Neural crest cell (in vitro differentiated cells): ENCODE data around the gene HTRA2. TPM values are rescaled to one million over a fixed set of nuclear protein-coding genes. Genes with fewer than 3 reads are reported as not detected.
A peak's percentile ranks its signal among the peaks of the same experiment; 100 is the strongest.

Experiments
- DNase-seq: peaks from one replicate; pipeline ENCODE4 v3.0.0; 2021; ENCODE audit warnings: low read depth, mixed read lengths, low spot score
- H3K27ac Mint-ChIP-seq: one replicate; pipeline ENCODE4 v1.8.0; 2021; ENCODE audit warnings: mild to moderate bottlenecking, mixed read lengths; ENCODE audit not compliant: unreplicated experiment
- H3K27me3 Mint-ChIP-seq: 2 replicates; pipeline ENCODE4 v1.8.0; 2021; ENCODE audit warnings: low read depth, mild to moderate bottlenecking, mixed read lengths
- H3K36me3 Mint-ChIP-seq: 2 replicates; pipeline ENCODE4 v1.8.0; 2021; ENCODE audit warnings: low read depth, mild to moderate bottlenecking, mixed read lengths
- H3K4me1 Mint-ChIP-seq: 2 replicates; pipeline ENCODE4 v1.8.0; 2021; ENCODE audit warnings: mixed read lengths
- H3K4me3 Mint-ChIP-seq: one replicate; pipeline ENCODE4 v1.8.0; 2021; ENCODE audit warnings: mild to moderate bottlenecking, mixed read lengths
- H3K9me3 Mint-ChIP-seq: 2 replicates; pipeline ENCODE4 v1.8.0; 2021; ENCODE audit warnings: mixed read lengths
- total RNA-seq: library from RNA; stranded (reverse); gene quantifications from 2 replicates; pipeline ENCODE4 v1.2.1, GENCODE V29; 2021
- TF ChIP-seq, protein P1 (sequence below): fragments of 200-600 bp; sonication (generic); conservative IDR thresholded peaks from 2 replicates; pipeline ENCODE4 v1.5.0; 2021; ENCODE audit warnings: antibody characterized with exemption, mild to moderate bottlenecking

Gene HTRA2
- total RNA-seq, 1 donor from 2014 or later = 44.7 TPM

DNA sequence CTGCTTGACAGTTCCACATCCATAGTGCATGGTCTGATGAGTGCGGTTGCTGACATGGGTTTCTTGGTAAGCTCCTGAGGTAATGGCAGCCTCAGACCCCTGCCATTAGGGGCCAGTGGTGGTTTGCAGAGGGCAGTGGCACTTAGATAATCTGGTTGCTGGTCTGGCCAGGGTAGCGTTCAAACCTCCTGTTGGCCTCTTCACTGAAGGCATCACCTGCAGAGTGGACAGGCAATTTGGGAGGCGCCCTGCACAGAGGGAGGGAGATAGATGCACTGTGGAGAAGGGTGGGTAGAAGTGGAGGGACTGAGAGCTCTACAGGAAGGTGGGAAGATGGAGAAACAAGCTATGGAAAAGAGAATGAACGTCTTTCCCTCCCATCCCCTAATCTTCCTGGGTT lies 3.7 kb downstream of the HTRA2 start:
- Mint-ChIP-seq H3K27me3 (no peaks in the 10 kb centered on the region), H3K27ac (peak overlapping the region; percentile 57), H3K9me3 (no peaks in the 10 kb centered on the region), H3K36me3 (peaks cover 3% of the 10 kb centered on the region), H3K4me3 (peak overlapping the region; percentile 70), H3K4me1 (peaks cover 32% of the 10 kb centered on the region)
- DNase-seq = no peak
- TF ChIP-seq, protein P1, sequence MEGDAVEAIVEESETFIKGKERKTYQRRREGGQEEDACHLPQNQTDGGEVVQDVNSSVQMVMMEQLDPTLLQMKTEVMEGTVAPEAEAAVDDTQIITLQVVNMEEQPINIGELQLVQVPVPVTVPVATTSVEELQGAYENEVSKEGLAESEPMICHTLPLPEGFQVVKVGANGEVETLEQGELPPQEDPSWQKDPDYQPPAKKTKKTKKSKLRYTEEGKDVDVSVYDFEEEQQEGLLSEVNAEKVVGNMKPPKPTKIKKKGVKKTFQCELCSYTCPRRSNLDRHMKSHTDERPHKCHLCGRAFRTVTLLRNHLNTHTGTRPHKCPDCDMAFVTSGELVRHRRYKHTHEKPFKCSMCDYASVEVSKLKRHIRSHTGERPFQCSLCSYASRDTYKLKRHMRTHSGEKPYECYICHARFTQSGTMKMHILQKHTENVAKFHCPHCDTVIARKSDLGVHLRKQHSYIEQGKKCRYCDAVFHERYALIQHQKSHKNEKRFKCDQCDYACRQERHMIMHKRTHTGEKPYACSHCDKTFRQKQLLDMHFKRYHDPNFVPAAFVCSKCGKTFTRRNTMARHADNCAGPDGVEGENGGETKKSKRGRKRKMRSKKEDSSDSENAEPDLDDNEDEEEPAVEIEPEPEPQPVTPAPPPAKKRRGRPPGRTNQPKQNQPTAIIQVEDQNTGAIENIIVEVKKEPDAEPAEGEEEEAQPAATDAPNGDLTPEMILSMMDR = no peak

DNA sequence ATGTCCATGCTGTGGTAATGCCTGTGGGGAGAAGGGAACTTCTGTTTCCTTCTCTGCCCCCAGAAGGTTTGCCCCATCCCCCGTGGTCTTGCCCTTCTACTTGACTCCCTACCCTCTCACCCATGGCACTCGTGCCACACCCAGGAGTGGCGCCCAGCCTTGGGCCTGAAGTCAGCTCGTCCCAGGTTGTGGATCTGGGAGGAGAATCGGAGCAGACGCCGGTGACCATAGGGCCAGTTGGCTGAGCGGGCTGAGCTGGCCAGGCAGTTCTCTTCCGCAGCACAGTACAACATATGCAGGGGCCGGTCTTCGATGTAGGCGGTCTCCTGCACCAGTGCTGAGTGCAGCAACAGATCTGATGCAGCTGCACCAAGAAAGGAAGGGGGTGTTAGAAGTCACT lies 4.7 kb downstream of the HTRA2 start:
- H3K9me3 Mint-ChIP-seq = no peaks in the 10 kb centered on the region
- no peak for DNase-seq
- peaks cover 3% of the 10 kb centered on the region for H3K36me3 Mint-ChIP-seq
- TF ChIP-seq, protein P1 = no peak
- H3K27ac Mint-ChIP-seq = no peak overlapping the region
- no peak overlapping the region for H3K4me3 Mint-ChIP-seq
- H3K4me1 Mint-ChIP-seq = peaks cover 25% of the 10 kb centered on the region
- H3K27me3 Mint-ChIP-seq = no peaks in the 10 kb centered on the region

DNA sequence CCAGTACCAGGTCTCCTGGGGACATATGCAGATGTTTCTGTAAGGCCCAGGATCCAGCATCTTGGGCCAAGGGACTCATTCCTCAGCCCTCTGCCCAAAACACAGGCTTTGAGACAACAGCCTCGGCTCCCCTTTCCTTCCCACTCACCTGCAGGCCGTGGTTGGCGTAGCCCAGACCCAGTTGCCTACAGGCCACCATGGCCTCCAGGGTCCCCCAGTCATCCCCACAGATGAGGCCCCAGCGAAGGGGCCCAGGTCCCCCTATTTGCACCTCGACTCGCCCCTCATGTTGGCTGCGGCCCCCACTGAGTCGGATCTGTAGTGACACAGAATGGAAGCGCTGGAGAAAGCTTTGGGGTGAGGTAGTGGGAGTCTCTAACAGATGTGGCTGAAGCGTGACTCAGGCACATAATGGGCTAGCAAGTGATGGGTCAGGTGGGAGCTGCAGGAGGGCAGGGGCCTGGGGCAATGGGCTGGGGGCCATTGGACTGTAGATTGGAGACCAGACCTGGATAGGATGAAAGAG lies 5.8 kb downstream of the HTRA2 start:
- no peak overlapping the region for H3K27ac Mint-ChIP-seq
- H3K27me3 Mint-ChIP-seq = no peaks in the 10 kb centered on the region
- no peaks in the 10 kb centered on the region for H3K9me3 Mint-ChIP-seq
- H3K4me3 Mint-ChIP-seq = no peak overlapping the region
- TF ChIP-seq, protein P1 = no peak
- H3K4me1 Mint-ChIP-seq = peaks cover 24% of the 10 kb centered on the region
- peaks cover 3% of the 10 kb centered on the region for H3K36me3 Mint-ChIP-seq
- no peak for DNase-seq

DNA sequence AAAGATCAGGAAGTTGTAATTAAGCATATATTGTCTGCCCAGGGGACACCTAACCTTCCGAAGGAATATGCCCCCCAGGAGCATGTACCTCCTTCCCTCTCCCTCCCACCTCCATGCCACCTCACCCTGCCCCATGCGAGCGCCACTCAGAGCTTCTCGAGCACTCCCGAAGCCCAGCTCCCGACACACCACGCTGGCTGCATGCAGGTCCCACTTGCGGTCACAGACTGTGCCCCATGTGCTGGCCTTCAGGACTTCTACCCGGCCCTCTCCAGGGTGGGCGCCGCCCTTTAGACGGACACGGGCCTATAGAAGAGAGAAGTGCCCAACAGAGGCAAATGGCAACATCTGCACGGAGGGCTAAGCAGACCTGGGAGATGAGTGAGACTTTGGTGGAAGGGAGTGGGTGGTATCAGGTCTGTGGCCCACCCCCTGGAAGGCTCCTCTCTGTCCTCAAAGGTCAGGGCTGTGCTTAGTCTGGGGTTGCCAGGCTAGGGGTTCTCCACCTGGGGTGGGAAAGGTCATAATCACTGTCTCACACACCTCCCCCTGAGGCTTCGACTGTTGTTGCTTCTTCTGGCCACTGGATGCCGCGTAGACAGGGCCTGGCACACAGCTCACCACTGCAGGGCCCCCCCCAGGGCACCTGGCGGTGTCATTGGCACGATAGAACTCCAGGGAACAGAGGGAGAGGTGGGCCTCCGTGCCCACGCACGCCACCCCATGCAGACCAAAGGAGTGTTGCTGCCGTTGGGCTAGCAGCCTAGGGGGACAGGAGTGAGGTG lies 6.6 kb downstream of the HTRA2 start:
- H3K27me3 Mint-ChIP-seq = no peaks in the 10 kb centered on the region
- no peak for DNase-seq

DNA sequence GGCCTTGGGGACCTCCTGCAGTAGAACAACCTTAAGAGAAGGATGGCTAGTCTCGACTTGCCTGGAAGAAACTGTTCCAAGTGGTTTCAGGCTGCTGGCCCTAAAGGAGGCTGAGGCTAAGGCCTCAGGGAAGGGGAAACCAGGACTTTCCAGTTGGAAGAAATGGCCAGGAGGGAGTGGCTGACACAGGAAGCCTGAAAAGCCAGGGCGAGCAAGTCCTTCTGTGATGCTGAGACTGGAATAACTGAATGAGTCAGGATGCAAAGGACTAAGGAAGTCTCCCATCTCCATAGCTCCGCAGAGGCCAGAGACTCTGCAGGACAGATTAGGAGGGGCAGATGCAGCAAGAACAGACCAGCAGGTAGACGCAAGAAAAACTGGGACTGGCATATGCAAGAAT lies 7.4 kb downstream of the HTRA2 start:
- no peak overlapping the region for H3K4me3 Mint-ChIP-seq
- no peak overlapping the region for H3K27ac Mint-ChIP-seq
- H3K9me3 Mint-ChIP-seq = no peaks in the 10 kb centered on the region
- DNase-seq = no peak
- peaks cover 7% of the 10 kb centered on the region for H3K4me1 Mint-ChIP-seq
- H3K27me3 Mint-ChIP-seq = no peaks in the 10 kb centered on the region
- TF ChIP-seq, protein P1 = no peak
- peaks cover 3% of the 10 kb centered on the region for H3K36me3 Mint-ChIP-seq

More for the DNA sequence above, 6.6 kb downstream of the HTRA2 start:
- peaks cover 3% of the 10 kb centered on the region for H3K36me3 Mint-ChIP-seq
- no peak overlapping the region for H3K4me3 Mint-ChIP-seq
- TF ChIP-seq, protein P1 = no peak
- H3K4me1 Mint-ChIP-seq = peaks cover 15% of the 10 kb centered on the region
- no peaks in the 10 kb centered on the region for H3K9me3 Mint-ChIP-seq
- H3K27ac Mint-ChIP-seq = no peak overlapping the region
